Umbilical cord (tissue), 2 donors: ENCODE data around the gene PGBD5. TPM values are rescaled to one million over a fixed set of nuclear protein-coding genes. Genes with fewer than 3 reads are reported as not detected.
A peak's percentile ranks its signal among the peaks of the same experiment; 100 is the strongest.

Experiments used
- DNase-seq: peaks from one replicate; pipeline ENCODE4 v3.0.0-alpha.2; 2015; ENCODE audit warnings: low spot score
- total RNA-seq: library from RNA; depleted of rRNA; stranded (reverse); fragments of >200 nt; gene quantifications from one replicate; pipeline ENCODE4 v1.2.3, GENCODE V29; 2014; ENCODE audit warnings: low replicate concordance; ENCODE audit not compliant: insufficient read depth

PGBD5 gene
- total RNA-seq, 1 donor from 2014 or later, result 1.7 TPM

DNA sequence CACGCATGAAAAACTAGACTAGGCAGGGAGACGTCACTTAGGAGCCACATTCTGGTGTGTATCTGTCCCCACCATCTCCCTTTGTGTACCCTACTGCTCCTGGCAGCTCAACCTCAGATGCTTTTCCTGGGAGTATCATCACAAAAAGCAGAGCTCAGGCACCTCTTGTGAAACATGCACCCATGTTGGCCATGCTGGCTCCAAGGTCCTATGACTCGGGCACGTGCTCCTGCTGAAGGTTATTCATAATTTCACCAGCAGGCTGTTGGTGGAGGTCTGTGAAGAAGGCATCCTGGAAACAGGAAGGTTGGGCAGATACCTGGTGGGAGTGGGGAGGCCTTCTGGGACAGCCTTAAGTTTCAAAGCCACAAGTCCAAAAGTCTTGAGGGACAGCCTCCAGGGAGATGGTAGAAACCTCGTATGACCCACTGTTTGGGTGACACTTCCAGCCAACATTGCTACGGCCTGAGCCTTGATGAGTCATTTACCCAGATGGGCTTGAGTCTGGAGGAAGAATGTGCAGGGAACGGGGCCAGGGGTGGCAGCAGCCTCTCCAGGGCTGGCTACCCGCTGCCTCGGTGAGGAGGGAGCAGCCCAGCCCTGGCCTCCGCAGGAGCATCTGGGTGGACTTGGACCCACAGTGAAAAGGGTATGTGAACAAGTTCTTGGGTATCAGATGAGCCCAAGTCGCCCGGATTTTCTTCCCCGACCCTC lies 75.8 kb downstream of the PGBD5 start:
- DNase-seq, result no peak

DNA sequence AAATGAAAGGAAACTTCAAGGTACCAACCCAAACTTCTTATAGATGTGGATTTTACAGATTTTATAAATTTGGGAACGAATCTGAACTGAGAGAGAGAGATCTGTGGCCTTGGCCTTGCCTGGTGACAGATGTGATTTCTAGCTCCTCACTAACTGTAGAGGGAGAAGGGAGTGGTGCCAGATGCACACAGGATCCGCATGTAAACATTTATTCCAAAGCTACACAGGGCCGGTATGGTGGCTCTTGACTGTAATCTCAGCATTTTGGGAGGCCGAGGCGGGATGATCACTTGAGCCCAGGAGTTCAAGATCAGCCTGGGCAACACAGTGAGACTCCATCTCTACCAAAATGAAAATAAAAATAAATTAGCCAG lies 77.1 kb downstream of the PGBD5 start:
- DNase-seq, result no peak

DNA sequence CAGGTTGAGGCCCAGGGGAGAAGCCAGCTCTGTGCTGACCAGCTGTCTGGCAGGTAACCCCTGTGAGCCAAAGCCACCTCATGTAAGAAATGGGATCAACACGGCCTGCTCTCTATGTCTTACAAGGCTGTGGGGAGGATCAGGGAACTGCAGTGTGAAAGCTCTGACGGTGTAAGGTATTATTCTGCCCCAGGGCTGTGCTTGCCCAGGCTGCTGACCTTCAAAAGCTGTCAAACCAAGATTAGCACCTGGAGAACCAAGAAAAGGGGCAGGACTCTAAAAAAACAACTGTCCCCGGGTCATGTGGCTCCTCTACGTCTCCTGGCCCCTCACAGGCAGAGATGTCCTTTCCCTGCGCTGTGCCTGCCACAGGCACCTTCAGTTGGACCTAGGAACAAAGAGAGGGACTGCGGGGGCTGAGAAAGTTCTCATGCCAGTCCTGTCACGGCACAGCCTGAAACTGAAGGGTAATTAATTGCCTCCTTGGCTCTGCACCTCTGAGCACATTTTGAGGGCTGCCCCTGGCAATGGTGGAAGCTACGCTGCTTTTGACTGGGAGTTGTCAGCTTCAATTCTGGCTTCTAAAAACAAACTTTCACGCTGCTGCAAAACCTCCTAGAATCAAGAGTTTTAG lies 77.6 kb downstream of the PGBD5 start:
- no peak for DNase-seq

DNA sequence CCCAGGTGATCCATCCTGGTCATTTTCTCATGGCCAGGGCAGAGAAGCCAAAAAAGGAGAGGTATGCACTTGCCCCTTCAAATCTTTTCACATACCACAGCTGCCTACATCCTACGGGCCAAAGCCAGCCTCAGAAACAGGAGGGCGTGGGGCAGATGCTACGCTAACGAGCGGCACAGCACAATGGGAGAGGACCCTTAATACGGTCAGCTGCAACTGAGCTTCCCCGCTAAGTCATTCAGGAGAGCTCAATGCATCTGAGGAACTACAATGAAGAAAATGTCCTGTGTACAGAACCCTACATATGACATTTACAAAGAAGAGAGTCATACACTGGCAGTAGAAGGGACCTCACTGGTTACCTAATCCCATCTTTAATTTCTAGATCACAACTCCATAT lies 78.2 kb downstream of the PGBD5 start:
- DNase-seq, result no peak

DNA sequence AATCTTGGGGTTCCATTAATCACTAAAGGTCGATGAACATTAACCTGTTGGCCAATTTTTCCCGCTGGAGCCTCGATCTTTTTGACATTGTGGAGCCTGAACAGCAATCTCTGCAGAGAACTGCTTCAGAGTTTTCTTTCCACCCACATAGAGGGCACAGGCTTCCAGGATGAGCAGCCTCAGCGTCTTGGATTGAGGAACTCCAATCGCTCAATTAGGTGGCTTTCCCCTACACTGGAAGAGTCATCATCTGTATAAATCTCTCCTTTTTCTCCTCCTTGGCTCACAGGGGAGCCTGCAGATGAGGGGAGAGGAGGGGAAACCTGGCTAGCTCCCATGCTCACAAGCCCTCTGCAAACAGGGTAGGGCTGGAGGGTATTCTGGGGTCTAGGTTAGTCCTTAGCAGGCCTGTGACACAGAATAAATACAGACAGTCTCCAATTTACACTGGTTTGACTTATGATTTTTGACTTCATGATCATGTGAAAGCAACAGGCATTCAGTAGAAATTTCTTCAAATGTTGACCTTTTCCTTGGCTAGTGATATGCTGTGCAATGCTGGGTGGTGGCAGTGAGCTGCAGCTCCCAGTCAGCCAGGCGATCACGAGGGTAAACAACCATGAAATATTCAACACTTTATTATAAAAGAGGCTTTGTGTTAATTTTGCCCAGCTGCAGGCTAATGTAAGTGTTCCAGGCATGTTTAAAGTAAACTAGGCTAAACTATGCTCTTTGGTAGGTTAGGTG lies 80.8 kb downstream of the PGBD5 start:
- no peak for DNase-seq

DNA sequence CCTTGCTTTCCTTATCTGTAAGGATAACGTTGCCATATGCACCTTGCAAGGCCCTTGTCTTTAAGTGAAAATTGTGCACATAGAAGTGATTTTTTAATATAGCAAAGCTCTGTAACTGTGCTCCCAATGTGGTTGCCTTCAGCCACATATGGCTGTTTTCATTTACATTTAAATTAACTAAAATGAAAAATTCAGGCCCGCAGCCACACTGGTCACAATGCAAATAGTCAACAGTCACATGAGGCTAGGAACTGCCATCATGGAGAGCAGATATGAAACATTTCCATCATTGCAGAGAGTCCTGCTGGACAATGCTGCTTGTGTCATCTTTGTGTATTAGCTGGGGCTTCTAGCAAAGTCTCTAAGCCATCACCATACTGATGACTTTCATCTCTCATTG lies 83.4 kb downstream of the PGBD5 start:
- no peak for DNase-seq

DNA sequence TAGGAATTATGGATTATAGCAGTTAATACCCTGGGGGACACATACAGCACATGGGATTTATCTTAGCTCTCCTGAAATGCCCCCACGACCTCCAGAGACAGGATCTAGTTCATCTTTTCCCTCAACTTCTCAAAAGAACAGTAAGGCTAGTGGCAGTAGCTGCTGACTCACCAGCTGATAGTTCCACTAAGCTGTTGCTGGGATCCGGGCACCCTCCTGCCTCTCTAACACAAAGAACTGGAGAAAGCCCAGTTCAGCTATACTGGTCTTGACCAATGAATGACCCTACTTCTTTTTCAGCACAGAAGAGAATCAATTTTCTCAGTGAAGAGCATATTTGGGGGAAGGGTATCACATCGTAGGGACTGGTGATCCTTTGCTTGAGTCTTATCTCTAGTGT lies 84.1 kb downstream of the PGBD5 start:
- DNase-seq, result no peak

DNA sequence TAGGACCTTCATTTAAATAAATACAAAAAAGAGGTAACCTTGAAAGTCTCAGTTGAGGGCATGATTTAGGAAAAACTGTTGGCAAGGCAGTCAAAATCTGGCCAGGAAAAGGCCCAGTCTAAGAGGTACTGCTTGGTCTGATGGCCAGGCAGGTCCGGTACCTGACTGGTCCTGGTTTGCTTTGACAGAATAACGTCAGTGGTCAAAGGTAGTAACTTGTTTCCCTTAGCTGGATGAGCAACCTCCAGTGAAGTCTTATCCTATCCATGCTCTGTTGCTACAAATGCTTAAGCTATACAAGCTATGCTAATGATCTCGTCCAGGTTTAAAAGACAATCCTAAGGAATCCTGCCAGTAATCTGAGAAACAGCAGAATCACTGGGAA lies 85.0 kb downstream of the PGBD5 start:
- no peak for DNase-seq

DNA sequence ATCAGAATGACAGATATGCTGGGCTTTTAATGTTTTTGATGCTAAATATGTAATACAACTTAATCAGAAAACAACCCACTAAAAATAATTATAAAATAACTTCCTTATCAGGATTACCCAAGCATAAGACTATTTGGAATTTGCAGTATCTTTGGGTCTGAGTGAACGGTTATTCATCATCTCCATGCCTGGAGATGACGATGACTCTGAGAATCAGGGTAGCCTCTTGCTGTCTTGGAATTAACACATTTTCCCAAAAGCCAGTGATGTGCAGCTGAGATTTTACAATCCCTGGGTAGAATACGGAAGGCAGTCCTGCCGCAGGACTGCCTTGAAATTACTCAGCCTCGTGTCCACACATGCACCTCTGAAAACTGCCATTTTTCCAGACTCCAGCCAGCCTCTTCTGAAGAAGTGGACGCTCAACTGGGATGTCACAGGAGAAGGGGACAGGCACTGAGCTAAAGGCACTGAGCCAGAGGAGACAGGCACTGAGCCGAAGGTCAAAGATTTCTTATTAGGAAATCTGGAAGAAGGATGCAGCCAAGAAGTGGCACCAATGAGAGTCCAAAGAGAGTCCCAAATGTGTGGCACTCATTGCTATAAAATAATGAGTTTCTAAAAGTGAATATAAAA lies 85.5 kb downstream of the PGBD5 start:
- DNase-seq, result no peak

DNA sequence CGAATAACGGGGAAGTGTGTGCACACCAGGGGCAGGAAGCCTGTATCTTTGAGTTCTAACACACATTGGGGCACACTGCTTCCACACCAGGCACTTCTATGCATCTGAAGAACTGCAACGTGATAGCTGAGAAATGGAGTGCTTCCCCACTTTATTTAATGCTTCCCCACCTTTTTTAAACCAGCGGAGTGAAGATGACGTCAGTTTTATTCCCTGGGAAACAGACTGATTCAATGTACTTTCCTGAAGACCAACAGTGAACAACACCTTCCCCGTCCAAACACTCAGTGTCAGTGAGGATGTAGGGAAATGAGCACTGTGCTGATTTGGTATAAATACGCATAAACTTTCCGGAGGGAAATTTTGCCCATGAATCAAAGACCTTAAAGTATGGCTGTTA lies 87.1 kb downstream of the PGBD5 start:
- no peak for DNase-seq

DNA sequence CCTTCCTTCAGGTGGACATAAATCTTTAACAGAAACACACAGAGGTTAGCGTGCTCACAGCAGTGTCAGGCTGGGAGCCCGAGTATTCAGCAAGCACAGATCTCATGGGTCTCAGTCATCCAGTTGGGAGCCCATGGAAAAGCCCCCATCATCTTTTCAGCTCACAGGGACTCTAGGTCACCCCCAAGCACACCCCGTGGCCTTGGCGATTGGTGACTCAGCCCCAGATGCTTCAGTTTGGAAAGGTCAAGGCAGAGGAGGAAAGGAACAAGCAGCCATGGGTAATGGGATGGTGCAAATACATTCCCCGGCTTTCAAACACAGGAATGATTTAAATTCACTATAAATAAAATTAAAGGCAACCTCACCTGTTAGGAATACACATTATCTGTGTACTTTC lies 88.9 kb downstream of the PGBD5 start:
- no peak for DNase-seq

DNA sequence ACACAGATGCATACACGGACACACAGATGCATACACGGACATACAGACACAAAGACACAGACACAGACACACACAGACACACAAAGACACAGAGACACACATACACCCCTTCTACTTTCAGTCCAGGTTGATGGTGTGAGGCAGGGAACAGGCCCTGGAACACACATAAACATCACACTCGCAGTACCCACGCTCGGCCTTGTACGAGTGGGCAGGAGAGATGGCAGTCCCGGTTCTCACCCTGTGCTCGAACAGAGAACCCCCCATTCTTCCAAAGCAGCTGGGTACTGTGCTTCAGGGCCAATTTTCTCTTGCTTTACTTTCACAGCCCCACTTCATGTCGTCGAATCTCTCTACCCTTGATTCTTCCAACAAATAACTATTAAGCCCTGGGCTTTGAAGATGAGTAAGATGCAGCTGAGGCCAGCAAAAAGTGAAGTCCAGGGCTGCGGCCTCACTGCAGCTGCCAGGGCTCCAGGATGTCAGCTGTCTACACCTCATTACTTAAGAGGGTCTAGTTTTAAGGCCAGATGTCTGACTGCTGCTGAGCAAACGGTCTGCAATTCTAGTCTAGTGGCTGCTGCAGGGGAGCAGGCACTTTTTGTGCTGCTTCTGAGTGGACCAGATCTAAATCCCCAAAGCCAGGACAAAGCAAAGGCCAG lies 90.1 kb downstream of the PGBD5 start:
- DNase-seq, result peak; percentile 88

DNA sequence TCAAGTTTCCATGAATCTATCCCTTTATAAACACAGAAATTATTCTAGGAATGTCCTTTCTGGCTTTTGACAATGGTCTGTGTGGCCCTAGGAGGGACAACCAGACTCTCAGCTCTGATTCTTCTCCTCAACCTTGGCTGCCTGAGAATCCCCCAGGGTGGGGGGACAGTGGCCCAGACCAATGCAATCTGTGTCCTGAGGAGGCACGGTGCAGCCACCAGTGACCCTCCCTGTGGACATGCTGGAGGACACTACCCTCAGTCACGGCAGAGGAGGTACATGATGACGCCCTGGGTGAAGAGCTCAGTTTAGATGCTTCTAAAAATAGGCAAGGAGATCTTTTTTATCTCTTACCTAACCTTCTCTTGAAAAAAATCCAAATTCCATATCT lies 91.7 kb downstream of the PGBD5 start:
- DNase-seq, result no peak

DNA sequence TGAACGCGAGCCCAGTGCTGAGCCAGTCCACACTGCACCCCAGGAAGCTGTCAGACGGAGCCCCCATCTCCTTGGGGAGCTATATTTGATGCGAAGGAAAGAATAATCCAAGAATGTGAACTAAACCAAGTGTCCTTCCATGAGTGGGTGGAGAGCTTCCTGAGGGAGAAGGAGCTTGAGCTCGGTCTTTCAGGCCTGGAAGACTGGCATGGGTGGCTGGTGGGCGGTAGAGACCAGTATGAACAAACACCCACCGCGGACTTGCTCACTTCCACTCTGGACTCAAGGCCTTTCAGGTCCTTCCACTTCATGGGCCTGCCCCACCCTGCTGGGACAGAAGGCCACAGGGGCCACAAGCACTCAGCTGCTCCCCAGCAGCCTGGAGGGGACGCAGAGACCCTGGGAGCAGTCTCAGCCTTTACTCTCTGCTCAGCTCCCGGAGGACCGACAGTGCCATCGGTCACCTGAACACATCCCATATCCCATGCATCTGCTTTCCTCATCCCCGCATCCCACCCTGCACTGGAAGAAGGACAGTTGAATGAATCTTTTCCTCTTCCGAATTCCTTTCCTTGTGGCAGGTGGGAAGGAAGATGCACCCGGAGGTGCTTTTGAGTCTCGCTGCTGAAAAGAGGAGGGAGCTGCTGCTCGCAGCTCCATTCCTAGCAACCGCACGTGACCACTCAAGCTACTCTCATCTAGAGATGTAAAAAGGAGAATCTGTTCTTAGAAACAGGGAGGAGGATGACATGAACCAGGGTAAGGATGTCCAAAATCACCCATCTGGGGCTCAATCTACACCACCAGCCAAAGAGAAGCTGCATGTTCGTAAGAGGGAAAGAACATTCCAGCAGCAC lies 92.3 kb downstream of the PGBD5 start:
- no peak for DNase-seq

DNA sequence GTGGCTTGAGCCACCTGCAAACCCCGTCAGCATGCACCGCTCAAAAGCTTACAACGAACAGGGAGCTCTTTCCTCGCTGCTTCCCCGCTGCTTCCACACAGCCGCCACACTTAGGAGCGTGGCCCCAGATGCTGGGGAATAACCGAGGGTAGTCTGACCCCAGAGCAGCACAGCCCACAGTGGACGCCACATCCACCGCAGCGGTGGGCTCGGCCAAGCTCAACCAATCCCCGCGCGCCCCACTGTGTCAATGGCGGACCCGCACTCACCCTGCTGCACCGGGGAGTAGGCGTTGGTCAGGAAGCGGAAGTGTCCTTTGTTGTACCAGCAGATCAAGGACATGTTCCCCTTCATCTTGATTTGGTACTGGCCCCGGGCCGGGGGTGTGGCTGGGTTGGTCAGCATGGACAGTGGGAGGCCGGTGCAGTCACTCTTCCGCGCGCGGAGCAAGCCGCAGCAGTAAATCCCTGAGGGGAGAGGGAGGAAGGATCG lies 93.5 kb downstream of the PGBD5 start:
- DNase-seq, result no peak

DNA sequence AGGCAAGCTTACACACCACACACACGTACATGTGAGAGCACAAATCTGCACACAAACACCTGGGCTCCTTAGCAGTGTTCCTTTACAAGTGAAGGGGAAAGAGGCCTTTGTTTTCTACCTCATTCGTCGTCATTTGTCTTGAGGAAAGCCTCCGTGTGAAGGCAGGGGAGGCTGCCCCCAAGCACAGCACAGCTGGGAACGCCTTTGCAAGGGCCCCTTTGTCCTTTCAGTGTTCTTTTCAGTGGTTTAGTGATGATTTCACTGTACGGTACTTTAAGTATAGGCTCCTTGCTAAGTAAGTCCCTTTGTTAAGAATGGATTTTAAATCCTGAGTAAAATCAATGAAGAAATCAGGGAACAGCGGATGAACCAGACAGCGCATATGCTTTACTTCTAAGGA lies 94.1 kb downstream of the PGBD5 start:
- DNase-seq, result no peak

DNA sequence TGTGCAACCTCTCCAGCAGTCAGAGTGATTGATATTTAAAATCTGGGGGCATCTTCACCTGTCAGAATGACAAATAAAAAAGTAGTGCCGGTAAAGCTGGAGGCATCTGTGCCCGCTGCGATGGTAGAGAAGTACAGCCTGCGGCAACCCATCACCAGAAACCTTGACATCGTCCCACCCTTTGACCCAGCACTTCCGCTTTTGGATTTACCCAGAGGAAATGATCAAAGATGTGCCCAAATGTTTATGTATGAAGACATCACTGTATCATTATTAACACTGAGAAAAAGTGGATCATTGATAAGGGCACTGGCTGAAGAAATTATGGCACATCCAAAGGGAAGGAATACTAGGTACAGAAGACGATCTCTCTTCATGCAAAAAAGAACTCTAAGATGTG lies 96.0 kb downstream of the PGBD5 start:
- no peak for DNase-seq

DNA sequence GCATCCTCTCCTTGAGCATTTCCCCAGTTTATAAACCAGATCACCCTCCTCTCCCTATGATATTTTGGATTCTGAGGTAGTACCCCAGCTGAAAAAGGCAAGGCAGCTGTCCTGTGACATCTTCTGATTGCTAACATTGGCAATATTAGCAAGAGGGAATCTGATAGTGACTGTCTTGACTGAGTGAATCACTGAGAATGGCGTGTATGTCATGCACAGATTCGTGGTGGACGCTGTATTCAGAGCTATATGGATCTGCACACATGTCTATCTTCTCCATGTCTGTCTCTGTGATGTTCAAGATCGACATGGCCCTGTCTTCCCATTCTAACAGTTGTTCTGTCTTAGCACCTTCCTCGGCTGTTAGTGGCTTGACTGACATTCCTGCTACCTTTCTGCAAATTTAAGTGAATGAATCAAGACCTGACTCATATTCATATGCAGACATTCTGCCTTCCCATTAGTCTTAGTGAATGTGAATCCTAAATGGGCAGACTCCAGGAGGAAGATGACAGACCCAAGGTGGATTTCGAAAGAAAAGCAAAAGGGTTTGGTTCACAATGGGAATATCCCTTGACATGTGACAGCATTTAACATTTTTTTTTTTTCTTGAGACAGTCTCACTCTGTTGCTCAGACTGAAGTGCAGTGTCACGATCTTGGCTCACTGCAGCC lies 97.7 kb downstream of the PGBD5 start:
- DNase-seq, result no peak

DNA sequence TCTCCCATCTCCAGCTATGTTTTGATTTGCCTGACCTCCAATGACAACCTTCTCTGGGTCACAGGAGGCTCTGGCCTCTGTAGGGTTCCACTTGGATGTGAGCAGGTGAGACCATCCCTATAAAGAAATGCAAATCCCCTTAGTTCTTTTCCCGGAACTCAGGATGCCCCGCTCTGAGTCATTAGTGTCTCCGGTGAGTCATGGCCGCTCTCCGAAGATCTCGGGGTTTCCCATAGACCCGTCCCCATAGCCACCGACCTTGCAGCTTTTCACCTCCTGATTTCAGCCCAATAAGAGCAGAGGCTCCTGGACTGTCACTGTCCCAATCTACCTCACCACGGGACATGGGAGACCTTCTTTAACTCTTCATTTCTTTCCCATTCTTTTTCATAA lies 98.2 kb downstream of the PGBD5 start:
- no peak for DNase-seq
